Prostate gland (tissue), 2 donors: ENCODE results near the gene EDEM3.

Experiments
- CTCF ChIP-seq, 4 experiments: fragments of 200-600 bp in 2 of 4; fragments of 450-650 bp in 2 of 4; sonication (generic) in 2 of 4; IDR thresholded peaks; 1 replicate in 3 of 4; 2 replicates in 1 of 4; pipeline ENCODE4 v1.5.1; 2016 to 2019; ENCODE audit warnings: antibody characterized with exemption in 4 of 4, mild to moderate bottlenecking in 2 of 4, moderate library complexity in 2 of 4
- POLR2A ChIP-seq: fragments of 450-650 bp; IDR thresholded peaks from one replicate; pipeline ENCODE4 v1.6.1; 2016; ENCODE audit warnings: antibody characterized with exemption, mild to moderate bottlenecking
- POLR2AphosphoS5 ChIP-seq: sonication (generic); formaldehyde crosslinking; IDR thresholded peaks from one replicate; pipeline ENCODE4 v1.6.1; 2017; ENCODE audit warnings: antibody characterized with exemption

GRCh38 chr1:184734980-184735379, 19.7 kb downstream of the EDEM3 start:
- no peak for TF ChIP-seq CTCF (IDR thresholded peaks at IDR 0.05)
- TF ChIP-seq POLR2A: no peak
- no peak for TF ChIP-seq POLR2AphosphoS5
